Muscle layer of colon (tissue), 2 donors: ENCODE measurements around the gene CHRNE.

ENCODE experiments used
- H3K27ac ChIP-seq: one replicate; pipeline ENCODE4 v1.7.0; 2013; ENCODE audit warnings: low read depth, mild to moderate bottlenecking, low read length, moderate library complexity
- H3K27me3 ChIP-seq, 2 donors: one replicate each; pipeline ENCODE4 v1.7.0; 2013; ENCODE audit warnings: low read length in 2 of 2, mild to moderate bottlenecking in 2 of 2; ENCODE audit not compliant: insufficient read depth in 2 of 2, control insufficient read depth in 1 of 2
- H3K36me3 ChIP-seq: one replicate; pipeline ENCODE4 v1.7.0; 2013; ENCODE audit warnings: mild to moderate bottlenecking, low read length; ENCODE audit not compliant: insufficient read depth
- H3K4me1 ChIP-seq: one replicate; pipeline ENCODE4 v1.7.0; 2013; ENCODE audit warnings: mild to moderate bottlenecking, low read length; ENCODE audit not compliant: insufficient read depth
- H3K4me3 ChIP-seq, 2 donors: one replicate each; pipeline ENCODE4 v1.7.0; 2013; ENCODE audit warnings: low read length in 2 of 2, low read depth in 1 of 2, mild to moderate bottlenecking in 1 of 2, moderate library complexity in 1 of 2
- H3K9ac ChIP-seq: one replicate; pipeline ENCODE4 v1.7.0; 2013; ENCODE audit warnings: low read length
- H3K9me3 ChIP-seq: one replicate; pipeline ENCODE4 v1.7.0; 2013; ENCODE audit warnings: mild to moderate bottlenecking, low read length
- donor health status: abdominal sarcoma.
- donor health status: Adenocarcinoma of cecum.

The CHRNE gene

DNA sequence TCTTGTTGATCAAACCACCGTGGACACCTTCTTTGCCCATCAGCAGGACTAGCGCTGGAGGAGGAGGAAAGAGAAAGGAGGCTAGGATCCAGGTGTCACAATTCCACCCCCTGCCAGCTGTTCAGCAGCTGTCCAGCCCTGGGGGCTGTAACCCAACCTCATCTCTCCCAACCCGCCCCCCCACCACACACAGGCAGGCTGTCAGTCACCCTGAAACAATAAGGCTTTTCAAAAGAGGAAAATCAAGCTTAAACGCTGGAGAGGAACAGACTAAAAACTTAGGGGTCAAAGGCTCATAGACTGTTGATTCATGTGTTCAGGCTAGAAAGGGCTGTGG lies 43.0 kb upstream of the CHRNE start:
- Histone ChIP-seq H3K9me3 (no peaks in the 10 kb centered on the region), H3K4me3 (peak overlapping the region in 1 of 2 donors; percentile 72), H3K27ac (peak overlapping the region; percentile 88), H3K4me1 (peaks cover 63% of the 10 kb centered on the region), H3K27me3 (no peaks in the 10 kb centered on the region), H3K9ac (peak overlapping the region; percentile 86), H3K36me3 (peaks cover 48% of the 10 kb centered on the region)

- no peaks in the 10 kb centered on the region for H3K9me3 ChIP-seq
- no peaks in the 10 kb centered on the region for H3K27me3 ChIP-seq
- peak overlapping the region; percentile 84 for H3K27ac ChIP-seq
- peaks cover 58% of the 10 kb centered on the region for H3K4me1 ChIP-seq
- peak overlapping the region; percentile 54 for H3K9ac ChIP-seq
- peaks cover 48% of the 10 kb centered on the region for H3K36me3 ChIP-seq
- peak overlapping the region in 1 of 2 donors; percentile 72 for H3K4me3 ChIP-seq
Measured at GRCh38 chr17:4945176-4945943, 42.5 kb upstream of the CHRNE start.

DNA sequence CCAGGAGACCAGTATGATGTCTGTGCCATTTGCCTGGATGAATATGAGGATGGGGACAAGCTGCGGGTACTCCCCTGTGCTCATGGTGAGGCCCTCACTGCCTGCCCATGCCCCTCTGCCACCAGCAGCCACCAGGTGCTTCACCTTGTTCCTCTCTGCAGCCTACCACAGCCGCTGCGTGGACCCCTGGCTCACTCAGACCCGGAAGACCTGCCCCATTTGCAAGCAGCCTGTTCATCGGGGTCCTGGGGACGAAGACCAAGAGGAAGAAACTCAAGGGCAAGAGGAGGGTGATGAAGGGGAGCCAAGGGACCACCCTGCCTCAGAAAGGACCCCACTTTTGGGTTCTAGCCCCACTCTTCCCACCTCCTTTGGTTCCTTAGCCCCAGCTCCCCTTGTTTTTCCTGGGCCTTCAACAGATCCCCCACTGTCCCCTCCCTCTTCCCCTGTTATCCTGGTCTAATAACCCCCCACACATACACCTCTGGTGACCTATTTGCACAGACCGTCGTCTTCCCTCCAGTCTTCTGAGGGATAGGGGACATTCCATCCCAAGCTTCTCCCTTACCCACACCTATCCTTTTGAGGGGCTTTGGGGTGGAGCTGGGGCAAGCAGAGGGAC lies 41.8 kb upstream of the CHRNE start:
- H3K27me3 ChIP-seq = no peaks in the 10 kb centered on the region
- H3K9me3 ChIP-seq = no peaks in the 10 kb centered on the region
- peak overlapping the region; percentile 54 for H3K9ac ChIP-seq
- peaks cover 48% of the 10 kb centered on the region for H3K36me3 ChIP-seq
- H3K4me1 ChIP-seq = peaks cover 56% of the 10 kb centered on the region
- H3K27ac ChIP-seq = peak overlapping the region; percentile 84
- no peak overlapping the region for H3K4me3 ChIP-seq

DNA sequence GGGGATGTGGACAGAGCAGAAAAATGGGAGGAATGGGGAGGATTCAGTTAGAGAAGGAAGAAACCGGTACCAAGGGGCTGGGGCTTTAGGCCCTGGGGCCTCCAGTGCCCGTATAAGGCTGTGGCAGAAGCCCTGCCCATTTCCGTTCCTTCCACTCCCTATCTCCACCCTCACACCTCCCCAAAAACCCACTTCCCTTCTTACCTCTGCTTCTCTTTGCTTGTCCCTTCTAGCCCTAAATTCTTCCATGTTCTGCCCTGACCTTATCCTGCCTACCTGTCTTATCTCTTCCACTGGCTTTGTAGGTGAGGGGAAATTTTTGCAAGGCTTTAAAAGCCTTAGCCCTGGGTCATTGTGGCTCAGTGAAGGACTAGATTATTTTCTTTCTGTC lies 41.3 kb upstream of the CHRNE start:
- Histone ChIP-seq H3K27ac (no peak overlapping the region), H3K4me3 (no peak overlapping the region), H3K9me3 (no peaks in the 10 kb centered on the region), H3K27me3 (no peaks in the 10 kb centered on the region), H3K9ac (peak overlapping the region; percentile 54), H3K4me1 (peaks cover 57% of the 10 kb centered on the region), H3K36me3 (peaks cover 48% of the 10 kb centered on the region)

GRCh38 chr17:4942760-4943508 lies 40.0 kb upstream of the CHRNE start:
- Histone ChIP-seq H3K4me3 (no peak overlapping the region), H3K9me3 (no peaks in the 10 kb centered on the region), H3K27me3 (no peaks in the 10 kb centered on the region), H3K4me1 (peaks cover 69% of the 10 kb centered on the region), H3K36me3 (peaks cover 58% of the 10 kb centered on the region), H3K27ac (no peak overlapping the region), H3K9ac (no peak overlapping the region)

DNA sequence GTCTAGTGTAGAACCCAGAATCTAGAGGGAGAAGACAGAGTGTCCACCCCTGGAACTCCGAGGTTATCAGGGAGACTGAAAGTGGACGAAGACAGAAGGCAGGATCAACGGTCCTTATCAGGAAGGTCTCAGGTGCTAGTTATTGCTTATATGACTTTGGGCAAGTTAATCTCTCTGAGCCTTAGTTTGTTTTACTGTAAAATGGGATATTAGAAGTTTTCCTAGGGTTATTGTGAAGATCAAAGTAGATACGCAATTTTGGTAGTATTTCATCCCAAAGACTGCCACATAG lies 38.4 kb upstream of the CHRNE start:
- peak overlapping the region; percentile 92 to 97 for H3K4me3 ChIP-seq
- H3K9ac ChIP-seq = peak overlapping the region; percentile 94
- H3K27ac ChIP-seq = peak overlapping the region; percentile 97
- peaks cover 65% of the 10 kb centered on the region for H3K36me3 ChIP-seq
- H3K9me3 ChIP-seq = no peaks in the 10 kb centered on the region
- H3K27me3 ChIP-seq = no peaks in the 10 kb centered on the region
- peaks cover 65% of the 10 kb centered on the region for H3K4me1 ChIP-seq

DNA sequence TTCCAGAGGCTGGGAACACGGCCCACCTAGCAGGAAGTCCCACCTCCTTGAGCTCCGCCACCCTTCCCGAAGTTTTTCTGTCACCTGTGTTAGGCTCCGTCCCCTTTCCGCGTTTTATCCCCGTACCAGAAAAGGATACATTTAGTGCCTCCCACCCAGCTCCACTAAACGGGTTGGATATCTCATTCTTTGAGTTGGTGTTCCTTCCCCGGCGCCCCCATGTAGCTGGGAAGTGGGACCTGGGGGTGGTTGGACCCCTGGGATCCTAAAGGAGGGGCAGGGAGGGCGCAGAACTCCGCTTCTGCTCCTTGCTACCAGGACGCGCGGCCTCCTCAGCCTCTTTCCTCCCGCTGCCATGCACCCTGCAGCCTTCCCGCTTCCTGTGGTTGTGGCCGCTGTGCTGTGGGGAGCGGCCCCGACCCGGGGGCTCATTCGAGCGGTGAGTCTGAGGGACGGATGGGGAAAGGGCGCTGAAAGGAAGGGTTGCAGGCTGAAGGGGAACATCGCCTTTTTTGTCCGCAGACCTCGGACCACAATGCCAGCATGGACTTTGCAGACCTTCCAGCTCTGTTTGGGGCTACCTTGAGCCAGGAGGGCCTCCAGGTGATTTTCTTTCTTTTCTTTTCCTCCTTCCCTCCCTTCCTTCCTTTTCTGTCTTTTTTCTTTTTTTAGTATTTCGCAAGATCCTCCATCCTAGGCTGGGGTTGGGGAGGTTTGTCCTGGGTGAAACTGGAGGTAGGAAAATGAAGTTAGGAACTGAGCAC lies 37.8 kb upstream of the CHRNE start:
- peaks cover 60% of the 10 kb centered on the region for H3K4me1 ChIP-seq
- peak overlapping the region; percentile 92 to 97 for H3K4me3 ChIP-seq
- H3K36me3 ChIP-seq = peaks cover 64% of the 10 kb centered on the region
- H3K27ac ChIP-seq = peak overlapping the region; percentile 97
- H3K9ac ChIP-seq = peak overlapping the region; percentile 94
- no peaks in the 10 kb centered on the region for H3K9me3 ChIP-seq
- no peaks in the 10 kb centered on the region for H3K27me3 ChIP-seq

DNA sequence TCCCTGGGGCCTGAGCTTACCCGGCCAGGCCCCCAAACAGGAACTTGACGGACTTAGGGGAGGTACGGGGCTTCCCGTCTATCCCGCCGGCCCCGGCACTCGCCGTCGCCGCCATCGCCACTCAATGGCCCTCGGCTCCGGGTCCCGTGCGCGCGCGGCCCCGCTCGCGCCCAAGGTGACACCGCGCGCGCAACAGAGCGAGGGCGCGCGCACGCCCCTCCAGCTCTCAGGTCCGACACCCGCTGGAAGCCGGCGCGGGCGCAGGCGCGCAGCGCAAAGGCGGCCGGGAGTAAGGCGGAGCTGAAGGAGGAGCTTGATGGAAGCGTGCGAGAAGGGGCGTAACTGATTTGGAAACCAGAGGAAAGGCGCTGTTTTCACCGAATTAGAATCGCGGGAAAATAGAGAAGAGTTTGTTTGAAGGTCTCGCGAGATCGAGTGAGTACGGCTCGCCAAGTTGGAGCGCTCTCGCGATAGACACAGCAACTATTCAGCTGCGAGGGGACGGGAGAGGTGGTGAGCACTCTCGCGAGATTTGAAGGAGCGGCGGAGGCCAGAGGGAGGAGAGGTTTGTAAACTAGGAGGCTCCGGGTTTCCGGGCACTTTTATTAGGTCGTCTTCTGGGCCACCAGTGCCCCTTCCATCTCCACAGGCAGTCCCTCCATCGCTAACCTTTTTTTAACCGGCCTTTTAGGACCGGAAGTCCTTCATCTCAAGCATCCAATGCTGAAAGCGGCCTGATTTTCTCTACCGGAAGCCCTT lies 37.1 kb upstream of the CHRNE start, which contains the start of the genes RNF167 and SLC25A11:
TSS of gene RNF167 (plus strand) at position 473 of the 759 bp plus-strand sequence. CDS start 642 bp downstream, outside the sequence.
TSS of gene SLC25A11 (minus strand) at position 251 of the 759 bp plus-strand sequence. CDS start at position 115, 136 bp downstream.
- Histone ChIP-seq H3K4me1 (peaks cover 52% of the 10 kb centered on the region), H3K36me3 (peaks cover 60% of the 10 kb centered on the region), H3K27ac (peak within 1 kb of the TSS; percentile 97), H3K9me3 (no peaks in the 10 kb centered on the region), H3K27me3 (no peaks in the 10 kb centered on the region), H3K9ac (peak within 1 kb of the TSS; percentile 94), H3K4me3 (peak within 1 kb of the TSS; percentile 92 to 97)

- H3K36me3 ChIP-seq = peaks cover 55% of the 10 kb centered on the region
- peak overlapping the region; percentile 94 for H3K9ac ChIP-seq
- peaks cover 49% of the 10 kb centered on the region for H3K4me1 ChIP-seq
- peak overlapping the region; percentile 92 to 97 for H3K4me3 ChIP-seq
- H3K27ac ChIP-seq = peak overlapping the region; percentile 97
- no peaks in the 10 kb centered on the region for H3K27me3 ChIP-seq
- no peaks in the 10 kb centered on the region for H3K9me3 ChIP-seq
Measured at GRCh38 chr17:4939546-4939795, 36.6 kb upstream of the CHRNE start.

DNA sequence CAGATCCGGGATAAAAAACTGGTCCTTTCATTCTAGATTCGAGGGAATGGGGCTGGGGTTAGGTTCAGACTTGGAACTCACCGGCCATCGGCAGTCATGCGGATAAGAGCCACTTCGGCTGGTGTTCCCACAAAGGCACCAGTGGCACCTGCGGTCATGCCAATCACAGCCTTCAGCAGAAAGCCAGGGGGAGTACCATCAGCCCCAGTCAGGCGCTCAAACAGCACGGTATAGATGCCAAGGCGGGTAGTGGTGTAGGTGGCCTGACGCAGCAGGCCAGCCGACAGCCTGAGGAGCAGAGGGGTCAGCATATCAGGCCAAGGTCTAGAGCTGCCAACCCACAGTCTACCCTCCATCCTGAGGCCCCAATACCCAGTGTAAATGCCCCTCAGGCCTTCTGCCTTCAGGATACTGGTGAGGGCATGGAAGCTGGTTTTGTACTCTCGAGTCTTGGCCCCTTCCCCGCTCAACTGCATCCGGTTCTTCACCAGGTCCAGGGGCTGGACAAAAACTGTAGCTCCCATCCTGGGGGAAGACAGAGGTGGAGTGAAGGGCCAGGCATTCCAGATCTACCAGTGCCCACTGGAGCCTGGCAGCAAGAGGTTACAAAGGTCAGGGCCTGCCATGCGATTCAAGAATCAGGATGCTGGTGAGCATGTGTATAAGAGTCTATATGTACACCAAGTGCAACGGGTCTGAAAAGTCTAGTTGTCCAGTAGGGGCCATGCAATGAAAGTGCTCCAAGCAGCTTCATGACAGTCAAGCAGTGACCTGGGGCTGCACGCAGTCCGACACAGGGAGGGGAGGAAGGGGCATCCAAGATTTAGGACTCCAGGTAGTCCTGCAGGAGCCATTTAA lies 36.0 kb upstream of the CHRNE start:
- Histone ChIP-seq H3K4me1 (peaks cover 49% of the 10 kb centered on the region), H3K9ac (peak overlapping the region; percentile 94), H3K27ac (peak overlapping the region; percentile 97), H3K36me3 (peaks cover 49% of the 10 kb centered on the region), H3K27me3 (no peaks in the 10 kb centered on the region), H3K4me3 (peak overlapping the region; percentile 92 to 97), H3K9me3 (no peaks in the 10 kb centered on the region)
